Right cardiac atrium (tissue), 5 donors: ENCODE results near the gene HSDL2. TPM values are rescaled to one million over a fixed set of nuclear protein-coding genes. Genes with fewer than 3 reads are reported as not detected.
A peak's percentile ranks its signal among the peaks of the same experiment; 100 is the strongest.

ENCODE experiments used
- ATAC-seq, 2 donors: fragments of 200-7000 bp; cut with Tn5 transposase; one replicate each; pipeline versions ENCODE4 v1.8.0 to v1.9.1; 2020; ENCODE audit warnings: moderate library complexity in 2 of 2, mild to moderate bottlenecking in 1 of 2
- DNase-seq, 3 donors: peaks; one replicate each; pipeline ENCODE4 v3.0.0-alpha.2; 2020
- H3K27ac ChIP-seq: one replicate; pipeline ENCODE4 v1.5.1; 2013; ENCODE audit warnings: mild to moderate bottlenecking, low read length, control low read depth, moderate library complexity
- H3K27me3 ChIP-seq: one replicate; pipeline ENCODE4 v1.6.1; 2013; ENCODE audit not compliant: control insufficient read depth, insufficient read depth
- H3K4me1 ChIP-seq: one replicate; pipeline ENCODE4 v1.6.1; 2013; ENCODE audit warnings: low read length; ENCODE audit not compliant: control insufficient read depth, insufficient read depth
- H3K4me3 ChIP-seq: one replicate; pipeline ENCODE4 v1.5.1; 2013; ENCODE audit warnings: low read length, control low read depth
- H3K9me3 ChIP-seq: one replicate; pipeline ENCODE4 v1.6.1; 2013; ENCODE audit warnings: low read length; ENCODE audit not compliant: control insufficient read depth
- WGBS: extraction: QIAGEN DNeasy Blood & Tissue Kit; methylation state at CpG from one replicate; pipeline ENCODE4 v1.1.7; 2013; 5-methylcytosine and 5-hydroxymethylcytosine counted together
- intact Hi-C, 4 donors: fragments of 100-400 bp; cut with DNase I; formaldehyde crosslinking; loops; one replicate each; pipeline versions ENCODE4 v1.11.0 to v1.14.0; 2022 to 2023
- polyA plus RNA-seq: library from polyadenylated mRNA; stranded (reverse); fragments of 200-250 nt; gene quantifications from one replicate; pipeline ENCODE4 v1.2.3, GENCODE V29; 2013
- total RNA-seq, 4 donors: library from RNA; stranded (reverse); fragmentation: NEBNext Ultra II Directional; extraction: Animal tissue kit (Norgen Biotek cat#: 25700); gene quantifications; one replicate each; pipeline ENCODE4 v1.2.1, GENCODE V29; 2021
- donor health status: healthy with polysubstance abuse.
- donor health status: DM: no; HTN: yes; CAD: no.
- donor health status: DM: no; HTN: no; CAD: no.
- donor health status: DM: no; HTN: yes; CAD: no; lungs with severe emphysema.
- donor health status: DM: yes; HTN: yes; CAD: no.

The HSDL2 gene
- total and polyA plus RNA-seq, 5 donors, result 87.6 to 120 (median 104) TPM

- ATAC-seq (no peak), DNase-seq (no peak)
- no peak overlapping the region for H3K27ac ChIP-seq
- H3K4me1 ChIP-seq, result no peaks in the 10 kb centered on the region
- WGBS, result 39% methylated on average over 1 of the region's 1 CpG
- H3K4me3 ChIP-seq, result no peak overlapping the region
- no peaks in the 10 kb centered on the region for H3K9me3 ChIP-seq
- intact Hi-C loops, result no loop called here
- no peaks in the 10 kb centered on the region for H3K27me3 ChIP-seq
Measured at GRCh38 chr9:112445196-112445595, 65.3 kb downstream of the HSDL2 start.

GRCh38 chr9:112446080-112446479 is 66.2 kb downstream of the HSDL2 start:
- H3K4me3 ChIP-seq, result no peak overlapping the region
- no peak overlapping the region for H3K27ac ChIP-seq
- ATAC-seq (no peak), DNase-seq (no peak)
- no peaks in the 10 kb centered on the region for H3K27me3 ChIP-seq
- intact Hi-C loops, result no loop called here
- no peaks in the 10 kb centered on the region for H3K9me3 ChIP-seq
- WGBS, result over 99% methylated on average over 2 of the region's 2 CpGs
- no peaks in the 10 kb centered on the region for H3K4me1 ChIP-seq

GRCh38 chr9:112446526-112446925 is 66.6 kb downstream of the HSDL2 start:
- DNase-seq, result no peak
- H3K4me3 ChIP-seq, result no peak overlapping the region
- H3K27me3 ChIP-seq, result no peaks in the 10 kb centered on the region
- H3K27ac ChIP-seq, result no peak overlapping the region
- H3K9me3 ChIP-seq, result no peaks in the 10 kb centered on the region
- WGBS, result 79% methylated on average over 2 of the region's 2 CpGs
- intact Hi-C loops, result no loop called here
- H3K4me1 ChIP-seq, result no peaks in the 10 kb centered on the region
- ATAC-seq, result peak in 1 of 2 donors; percentile 31

- ATAC-seq, result no peak
- Histone ChIP-seq H3K4me3 (no peak overlapping the region), H3K4me1 (no peaks in the 10 kb centered on the region), H3K9me3 (no peaks in the 10 kb centered on the region), H3K27ac (no peak overlapping the region), H3K27me3 (no peaks in the 10 kb centered on the region)
- intact Hi-C loops, result no loop called here
- 43% methylated on average over 2 of the region's 2 CpGs for WGBS
- DNase-seq, result no peak
Measured at GRCh38 chr9:112447283-112447761, 67.4 kb downstream of the HSDL2 start.

- Histone ChIP-seq H3K27ac (no peak overlapping the region), H3K4me1 (no peaks in the 10 kb centered on the region), H3K9me3 (no peaks in the 10 kb centered on the region), H3K27me3 (no peaks in the 10 kb centered on the region), H3K4me3 (no peak overlapping the region)
- DNase-seq, result no peak
- WGBS, result 96% methylated on average over 1 of the region's 1 CpG
- intact Hi-C loops, result loop anchor here in 1 of 4 donors (10.0 kb wide), 1 partner anchor 242 kb away; no protein-coding TSS in a partner anchor
- ATAC-seq, result no peak
Measured at GRCh38 chr9:112462855-112463254, 82.9 kb downstream of the HSDL2 start.

- no peaks in the 10 kb centered on the region for H3K4me1 ChIP-seq
- WGBS, result 98% methylated on average over 4 of the region's 4 CpGs
- intact Hi-C loops, result loop anchor here in 1 of 4 donors (10.0 kb wide), 1 partner anchor 239 kb away; no protein-coding TSS in a partner anchor
- H3K27me3 ChIP-seq, result no peaks in the 10 kb centered on the region
- no peaks in the 10 kb centered on the region for H3K9me3 ChIP-seq
- ATAC-seq, result no peak
- no peak for DNase-seq
- H3K4me3 ChIP-seq, result no peak overlapping the region
- no peak overlapping the region for H3K27ac ChIP-seq
Measured at GRCh38 chr9:112465352-112465751, 85.4 kb downstream of the HSDL2 start.

GRCh38 chr9:112472996-112473395 is 93.1 kb downstream of the HSDL2 start:
- 87% methylated on average over 3 of the region's 3 CpGs for WGBS
- intact Hi-C loops, result loop anchor here in 1 of 4 donors (10.0 kb wide), 1 partner anchor 342 kb away; no protein-coding TSS in a partner anchor
- Histone ChIP-seq H3K9me3 (no peaks in the 10 kb centered on the region), H3K4me3 (no peak overlapping the region), H3K27me3 (no peaks in the 10 kb centered on the region), H3K4me1 (no peaks in the 10 kb centered on the region), H3K27ac (no peak overlapping the region)
- no peak for DNase-seq
- ATAC-seq, result no peak

- no peaks in the 10 kb centered on the region for H3K4me1 ChIP-seq
- no peak overlapping the region for H3K4me3 ChIP-seq
- DNase-seq (no peak), ATAC-seq (no peak)
- 95% methylated on average over 2 of the region's 2 CpGs for WGBS
- no peak overlapping the region for H3K27ac ChIP-seq
- intact Hi-C loops, result loop anchor here in 1 of 4 donors (10.0 kb wide), 1 partner anchor 341 kb away; no protein-coding TSS in a partner anchor
- no peaks in the 10 kb centered on the region for H3K27me3 ChIP-seq
- no peaks in the 10 kb centered on the region for H3K9me3 ChIP-seq
Measured at GRCh38 chr9:112473986-112474385, 94.1 kb downstream of the HSDL2 start.

- Histone ChIP-seq H3K27ac (no peak overlapping the region), H3K4me3 (no peak overlapping the region), H3K9me3 (no peaks in the 10 kb centered on the region), H3K27me3 (no peaks in the 10 kb centered on the region), H3K4me1 (no peaks in the 10 kb centered on the region)
- no peak for ATAC-seq
- no peak for DNase-seq
- WGBS, result 97% methylated on average over 1 of the region's 1 CpG
- intact Hi-C loops, result loop anchor here in 1 of 4 donors (10.0 kb wide), 1 partner anchor 339 kb away; no protein-coding TSS in a partner anchor
Measured at GRCh38 chr9:112475318-112475717, 95.4 kb downstream of the HSDL2 start.

- no peaks in the 10 kb centered on the region for H3K27me3 ChIP-seq
- intact Hi-C loops, result loop anchor here in 1 of 4 donors (10.0 kb wide), 1 partner anchor 337 kb away; no protein-coding TSS in a partner anchor
- no peak for DNase-seq
- H3K27ac ChIP-seq, result no peak overlapping the region
- no peak overlapping the region for H3K4me3 ChIP-seq
- no peak for ATAC-seq
- WGBS, result 96% methylated on average over 2 of the region's 2 CpGs
- no peaks in the 10 kb centered on the region for H3K4me1 ChIP-seq
- no peaks in the 10 kb centered on the region for H3K9me3 ChIP-seq
Measured at GRCh38 chr9:112477330-112477729, 97.4 kb downstream of the HSDL2 start.

GRCh38 chr9:112479221-112479620 is 99.3 kb downstream of the HSDL2 start:
- DNase-seq (no peak), ATAC-seq (no peak)
- H3K27me3 ChIP-seq, result no peaks in the 10 kb centered on the region
- no peak overlapping the region for H3K27ac ChIP-seq
- intact Hi-C loops, result loop anchor here in 1 of 4 donors (10.0 kb wide), 1 partner anchor 336 kb away; no protein-coding TSS in a partner anchor
- H3K4me3 ChIP-seq, result no peak overlapping the region
- H3K9me3 ChIP-seq, result no peaks in the 10 kb centered on the region
- H3K4me1 ChIP-seq, result no peaks in the 10 kb centered on the region

GRCh38 chr9:112484607-112485006 is 104.7 kb downstream of the HSDL2 start:
- DNase-seq (no peak), ATAC-seq (no peak)
- no peak overlapping the region for H3K4me3 ChIP-seq
- H3K27ac ChIP-seq, result no peak overlapping the region
- intact Hi-C loops, result loop anchor here in 1 of 4 donors (10.0 kb wide), 1 partner anchor 220 kb away; no protein-coding TSS in a partner anchor
- no peaks in the 10 kb centered on the region for H3K27me3 ChIP-seq
- no peaks in the 10 kb centered on the region for H3K4me1 ChIP-seq
- WGBS, result 94% methylated on average over 2 of the region's 2 CpGs
- H3K9me3 ChIP-seq, result no peaks in the 10 kb centered on the region
